GM18502 (cell line): ENCODE data around the gene CDKN2D.

Experiments used
- ATAC-seq: cut with Tn5 transposase; IDR thresholded peaks from one replicate; pipeline ENCODE4 v1.9.1; 2021; ENCODE audit warnings: mild to moderate bottlenecking; ENCODE audit not compliant: unreplicated experiment, poor library complexity

Gene CDKN2D

DNA sequence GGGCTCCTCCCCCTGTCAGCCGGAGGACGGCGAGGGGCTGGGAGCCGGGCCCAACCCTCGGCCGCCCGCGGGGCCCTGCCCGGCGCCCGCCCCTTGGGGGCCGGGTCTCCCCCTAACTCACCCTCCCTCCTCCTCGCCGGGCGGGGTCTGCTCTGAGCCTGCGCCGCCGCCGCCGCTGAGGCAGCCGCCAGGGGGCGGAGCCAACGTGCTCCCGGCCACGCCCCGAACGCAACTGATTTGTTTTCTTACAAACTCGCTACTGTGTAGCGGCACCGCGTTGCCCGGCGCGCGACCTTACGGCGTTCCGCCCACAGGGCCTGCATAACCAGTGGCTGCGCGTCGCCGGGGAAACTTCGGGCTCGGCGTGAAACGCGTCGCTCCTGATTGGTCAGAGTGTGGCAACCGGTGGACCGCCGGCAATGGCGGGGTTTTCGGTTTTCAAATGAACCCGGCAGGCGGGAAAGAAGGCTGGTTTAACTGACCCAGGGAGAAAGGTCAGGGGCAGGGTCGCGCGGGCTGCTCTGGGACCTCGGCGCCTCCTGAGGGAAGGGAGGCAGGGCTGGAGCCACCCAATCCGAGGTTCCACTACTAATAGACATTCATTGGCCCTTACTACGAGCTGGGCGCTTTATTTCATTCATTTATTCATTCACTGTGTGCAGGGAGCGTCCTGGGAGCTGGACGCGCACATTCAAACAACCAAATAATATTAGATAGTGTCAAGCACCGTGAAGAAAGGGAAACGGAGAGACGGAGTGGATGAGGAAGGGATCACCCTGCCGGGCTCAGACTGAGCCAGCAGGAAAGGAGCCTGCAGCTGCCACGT lies at the start of gene CDKN2D:
Gene CDKN2D (minus strand): TSS at position 154 of the 826 bp plus-strand sequence. CDS start 326 bp downstream, outside the sequence.
- ATAC-seq: peak; percentile 65

- no peak for ATAC-seq
These were observed 48.8 kb upstream of the CDKN2D start for GRCh38 chr19:10617409-10618121.

GRCh38 chr19:10615429-10616023 lies 46.7 kb upstream of the CDKN2D start:
- ATAC-seq: no peak

- ATAC-seq: no peak
These were observed 43.8 kb upstream of the CDKN2D start for GRCh38 chr19:10612499-10613119.

GRCh38 chr19:10611907-10612306 lies 43.1 kb upstream of the CDKN2D start:
- ATAC-seq: no peak

GRCh38 chr19:10604460-10604980 lies 35.7 kb upstream of the CDKN2D start:
- no peak for ATAC-seq

DNA sequence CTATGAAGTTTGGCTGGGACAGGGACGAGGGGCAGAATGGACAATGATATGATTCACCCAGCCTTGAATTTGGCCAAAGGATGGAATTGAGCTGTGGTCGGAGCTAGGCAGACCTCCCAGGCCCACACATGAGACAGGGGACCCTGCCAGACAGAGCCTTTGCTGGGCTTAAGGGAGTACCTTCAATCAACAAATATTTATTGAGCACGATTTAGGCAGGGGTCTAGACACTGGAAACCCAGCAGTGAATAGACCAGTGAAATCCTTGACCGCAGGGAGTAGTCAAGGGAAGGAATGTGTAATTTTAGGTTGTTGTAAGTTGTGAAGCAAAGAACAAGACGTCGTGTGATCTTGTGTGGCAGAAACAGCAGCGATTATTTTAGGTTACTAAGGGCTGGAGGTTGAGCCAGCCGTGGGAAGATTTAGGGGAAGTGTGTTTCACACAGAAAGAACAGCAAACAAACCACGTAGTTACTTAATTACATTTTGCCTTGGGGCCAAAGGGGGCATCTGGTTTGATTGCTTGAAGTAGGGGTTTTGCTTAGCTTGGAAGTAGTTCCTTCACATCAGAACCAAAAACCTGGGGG lies 35.2 kb upstream of the CDKN2D start:
- ATAC-seq: no peak

DNA sequence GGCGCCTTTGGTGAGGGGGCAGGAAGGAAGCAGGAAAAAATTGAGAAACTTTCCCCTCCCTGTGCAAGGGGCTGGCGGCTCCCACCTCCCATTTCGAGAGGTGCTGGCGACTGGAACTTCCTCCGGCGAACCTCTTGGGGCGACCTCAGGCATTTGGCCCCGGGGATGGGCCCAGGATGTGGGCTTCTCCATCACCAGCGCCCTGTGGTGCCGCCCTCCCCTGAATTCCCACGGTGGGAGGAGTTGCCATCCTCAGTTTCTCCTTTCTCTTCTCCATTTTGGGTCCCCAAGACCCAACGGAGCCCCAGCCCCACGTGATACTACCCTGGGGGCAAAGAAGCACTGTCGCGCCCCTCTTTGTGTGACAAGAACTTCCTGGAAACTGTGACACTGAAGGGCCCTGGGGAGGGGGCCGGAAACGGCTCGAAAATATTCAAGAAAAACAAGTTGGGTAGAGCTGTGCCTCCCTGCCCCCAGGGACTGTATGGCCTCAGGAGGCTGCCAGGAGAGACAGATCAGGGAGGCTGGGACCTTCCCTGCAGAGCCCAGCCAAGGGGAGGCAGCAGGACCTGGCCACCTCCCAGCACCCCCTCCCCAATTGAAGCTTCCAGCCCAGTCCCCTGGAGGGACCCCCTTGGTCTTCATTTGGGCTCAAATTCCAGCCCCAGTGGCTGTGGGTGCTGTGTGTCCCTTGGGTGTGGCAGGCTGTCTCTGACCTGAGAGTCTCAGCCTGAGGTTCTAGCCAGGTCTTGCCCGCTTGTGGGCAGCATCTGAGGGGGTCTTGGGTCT lies 34.5 kb upstream of the CDKN2D start:
- peak; percentile 33 for ATAC-seq

DNA sequence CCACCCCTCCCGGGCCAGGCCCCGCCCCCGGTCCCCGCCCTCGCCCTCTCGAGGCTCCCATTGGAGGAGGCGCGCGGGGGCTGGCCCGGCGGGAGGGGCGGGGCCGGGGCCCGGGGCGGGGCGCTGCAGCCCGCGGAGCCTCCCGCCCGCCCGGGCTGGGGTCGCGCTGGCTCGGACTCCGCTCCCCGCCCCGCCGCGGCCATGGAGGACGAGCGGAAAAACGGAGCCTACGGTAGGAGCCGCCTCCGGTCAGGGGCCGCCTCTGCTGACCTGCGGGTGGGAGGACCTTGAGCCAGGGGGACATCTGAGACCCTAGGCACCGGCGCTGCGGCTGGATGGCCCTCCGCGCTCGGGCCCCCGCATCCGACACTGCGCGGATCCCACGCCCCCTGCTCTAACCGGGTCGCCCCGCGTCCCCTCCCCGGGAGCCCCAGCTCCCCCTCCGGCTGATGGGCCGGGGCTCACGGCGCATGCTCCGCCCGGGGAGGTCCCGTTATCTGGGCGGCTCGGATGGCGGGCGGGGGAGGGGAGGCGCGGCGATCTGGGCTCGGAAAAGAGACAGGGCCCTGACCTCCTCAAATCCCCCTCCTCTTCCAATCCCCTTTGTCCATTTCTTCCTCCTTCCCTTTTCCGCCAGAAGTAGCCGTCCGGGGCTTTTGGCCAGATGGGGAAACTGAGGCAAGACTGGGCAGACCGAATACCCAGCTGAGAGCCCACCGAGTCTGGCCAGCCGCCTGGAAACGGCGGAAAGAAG lies 33.7 kb upstream of the CDKN2D start:
- ATAC-seq: peak; percentile 72

DNA sequence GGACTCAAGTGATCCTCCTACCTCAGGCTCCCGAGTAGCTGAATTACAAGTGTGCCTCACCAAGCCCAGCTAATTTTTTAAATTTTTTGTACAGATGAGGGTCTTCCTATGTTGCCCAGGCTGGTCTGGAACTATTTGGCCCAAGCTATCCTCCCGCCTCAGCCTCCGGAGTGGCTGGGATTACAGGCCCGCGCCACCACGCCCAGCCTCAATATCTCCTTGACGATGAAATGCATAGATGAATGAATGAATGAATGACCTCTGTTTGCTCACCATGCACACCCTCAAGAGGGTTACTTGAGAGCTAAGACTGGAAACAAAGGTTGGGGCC lies 33.2 kb upstream of the CDKN2D start:
- no peak for ATAC-seq

DNA sequence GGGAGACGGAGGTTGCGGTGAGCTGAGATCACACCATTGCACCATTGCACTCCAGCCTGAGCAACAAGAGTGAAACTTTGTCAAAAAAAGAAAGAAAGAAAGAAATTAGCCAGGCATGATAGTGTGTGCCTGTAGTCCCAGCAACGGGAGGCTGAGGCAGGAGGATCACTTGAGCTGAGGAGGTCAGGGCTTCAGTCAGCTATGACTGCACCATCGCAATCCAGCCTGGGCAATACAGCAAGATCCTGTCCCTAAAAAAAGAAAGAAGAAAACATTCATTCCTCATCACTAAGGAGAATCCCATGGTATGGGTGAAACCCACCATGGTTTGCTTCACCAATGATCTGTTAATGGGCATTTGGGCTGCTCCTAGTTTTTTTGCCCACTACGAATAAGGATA lies 31.4 kb upstream of the CDKN2D start:
- no peak for ATAC-seq

DNA sequence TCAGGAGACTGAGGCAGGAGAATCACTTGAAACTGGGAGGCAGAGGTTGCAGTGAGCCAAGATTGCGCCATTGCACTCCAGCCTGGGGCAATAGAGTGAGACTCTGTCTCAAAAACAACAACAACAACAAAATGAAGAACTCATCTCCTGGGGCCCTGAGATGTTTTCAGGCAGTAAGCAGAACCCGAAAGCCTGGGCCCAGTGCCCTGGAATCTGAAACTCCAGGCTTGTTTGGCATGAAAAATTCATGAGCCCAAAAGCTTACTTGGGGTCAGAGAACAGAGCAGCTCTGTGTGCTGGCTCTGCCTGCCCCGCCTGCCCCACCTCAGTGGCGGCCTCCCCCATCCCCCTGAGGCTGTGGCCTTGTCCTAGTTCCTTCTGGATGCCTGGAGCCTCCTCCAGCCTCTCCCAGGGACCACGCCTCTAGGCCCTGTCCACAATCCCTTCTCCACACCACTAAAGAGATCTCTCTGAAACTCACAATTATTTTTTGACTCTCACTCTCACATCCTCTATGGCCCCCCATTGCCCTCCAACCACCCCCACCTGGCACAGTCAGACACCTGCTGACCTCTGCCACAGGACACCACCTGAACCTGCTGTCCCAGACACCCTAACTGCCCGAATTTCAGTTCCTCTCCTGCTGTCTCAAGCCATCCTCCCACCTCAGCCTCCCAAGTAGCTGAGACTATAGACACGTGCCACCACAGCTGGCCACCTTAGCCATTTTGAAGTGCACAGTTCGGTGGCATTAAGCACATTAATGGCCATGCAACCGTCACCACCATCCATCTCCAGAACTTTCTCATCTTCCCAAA lies 25.2 kb upstream of the CDKN2D start:
- ATAC-seq: peak; percentile 41

GRCh38 chr19:10593148-10593547 lies 24.4 kb upstream of the CDKN2D start:
- no peak for ATAC-seq

DNA sequence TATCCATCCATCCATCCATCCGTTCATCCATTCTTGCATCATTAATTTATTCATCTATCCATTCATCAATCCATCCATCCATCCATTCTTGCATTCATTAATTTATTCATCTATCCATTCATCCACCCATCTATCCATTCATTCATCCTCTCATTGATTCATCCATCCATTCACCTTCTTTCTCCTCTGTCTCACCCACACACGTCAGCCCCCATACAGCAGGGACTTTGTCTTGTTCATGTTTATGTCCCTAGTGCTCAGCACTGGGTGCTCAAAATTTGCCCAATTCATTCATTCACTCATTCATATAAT lies 19.0 kb upstream of the CDKN2D start:
- no peak for ATAC-seq

GRCh38 chr19:10587022-10587838 lies 18.5 kb upstream of the CDKN2D start, which contains the start of gene AP1M2:
Gene AP1M2, minus strand, starts transcription at chr19:10587312. Its CDS starts 81 bp downstream, at chr19:10587231.
- ATAC-seq: no peak

DNA sequence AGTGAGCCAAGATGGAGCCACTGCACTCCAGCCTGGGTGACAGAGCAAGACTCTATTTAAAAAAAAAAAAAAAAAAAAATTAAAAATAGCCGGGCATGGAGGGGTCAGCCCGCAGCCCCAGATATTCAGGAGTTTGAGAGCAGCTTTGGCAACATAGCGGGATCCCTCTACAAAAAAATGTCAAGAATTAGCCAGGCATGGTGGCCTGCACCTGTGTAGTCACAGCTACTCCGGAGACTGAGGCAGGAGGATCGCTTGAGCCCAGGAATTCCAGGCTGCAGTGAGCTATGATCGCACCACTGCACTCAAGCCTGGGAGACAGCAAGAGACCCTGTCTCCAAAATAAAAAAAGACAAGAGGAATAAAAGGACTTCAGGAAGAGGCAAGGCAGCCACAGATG lies 17.6 kb upstream of the CDKN2D start:
- no peak for ATAC-seq

- ATAC-seq: no peak
These were observed 14.4 kb upstream of the CDKN2D start for GRCh38 chr19:10583036-10583776.
